ENCODE results near the gene SFXN2. TPM values are rescaled to one million over a fixed set of nuclear protein-coding genes. Genes with fewer than 3 reads are reported as not detected.

The SFXN2 gene
- total RNA-seq, 4 donors from 2014 or later: 1.2 to 4.0 (median 2.9) TPM

DNA sequence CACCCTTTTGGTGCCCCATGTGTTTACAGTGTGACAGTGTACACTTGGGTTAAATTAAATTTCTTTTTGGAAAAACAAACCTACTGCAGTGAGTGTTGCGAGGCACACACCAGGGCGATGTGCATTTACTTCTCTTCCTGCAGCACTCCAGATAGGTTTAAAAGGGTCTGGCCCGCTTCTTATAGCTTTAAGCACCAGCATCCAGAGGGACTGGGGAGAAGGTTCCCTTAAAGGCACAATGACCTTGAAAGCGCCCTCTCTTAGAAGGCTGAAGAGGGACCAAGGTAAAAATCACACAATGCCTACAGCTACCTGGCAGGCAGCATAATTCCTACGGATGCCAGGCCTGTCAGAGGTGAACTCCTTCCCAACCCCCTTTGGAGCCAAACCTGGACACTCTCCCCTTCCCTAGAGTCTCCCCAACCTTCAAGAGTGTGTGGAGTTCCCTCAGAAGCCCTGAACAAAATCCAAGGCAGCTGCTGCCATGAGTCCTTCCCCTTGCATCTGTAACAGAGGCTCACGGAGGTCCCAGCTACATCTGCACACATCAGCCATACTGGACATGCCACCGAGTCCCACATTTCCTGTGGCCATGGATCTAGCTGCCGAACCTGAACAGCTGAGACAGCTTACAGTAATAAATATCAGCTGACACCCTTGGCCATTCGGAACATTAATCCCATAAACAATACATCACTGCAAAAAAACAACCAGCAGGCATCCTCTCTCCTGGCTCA, 36.9 kb upstream of the SFXN2 start:
- Histone ChIP-seq H3K36me3 (peaks cover 0 to 14% (median 6%) of the 10 kb centered on the region in 4 donors), H3K9me3 (no peaks in the 10 kb centered on the region), H3K4me1 (peaks cover 65 to 70% (median 67%) of the 10 kb centered on the region in 4 donors), H3K27ac (replicated peaks in 1 of 4) (peak overlapping the region in 3 of 4 donors; percentile 34 to 67 (median 42)), H3K27me3 (no peaks in the 10 kb centered on the region), H3K4me3 (no peak overlapping the region)
- DNase-seq (ENCODE audit: extremely low spot score): no peak
- intact Hi-C loops (cut with DNase I): no loop called here
- TF ChIP-seq POLR2A (IDR thresholded peaks at IDR 0.05; ENCODE audit: low read depth): no peak
- TF ChIP-seq, protein P1, sequence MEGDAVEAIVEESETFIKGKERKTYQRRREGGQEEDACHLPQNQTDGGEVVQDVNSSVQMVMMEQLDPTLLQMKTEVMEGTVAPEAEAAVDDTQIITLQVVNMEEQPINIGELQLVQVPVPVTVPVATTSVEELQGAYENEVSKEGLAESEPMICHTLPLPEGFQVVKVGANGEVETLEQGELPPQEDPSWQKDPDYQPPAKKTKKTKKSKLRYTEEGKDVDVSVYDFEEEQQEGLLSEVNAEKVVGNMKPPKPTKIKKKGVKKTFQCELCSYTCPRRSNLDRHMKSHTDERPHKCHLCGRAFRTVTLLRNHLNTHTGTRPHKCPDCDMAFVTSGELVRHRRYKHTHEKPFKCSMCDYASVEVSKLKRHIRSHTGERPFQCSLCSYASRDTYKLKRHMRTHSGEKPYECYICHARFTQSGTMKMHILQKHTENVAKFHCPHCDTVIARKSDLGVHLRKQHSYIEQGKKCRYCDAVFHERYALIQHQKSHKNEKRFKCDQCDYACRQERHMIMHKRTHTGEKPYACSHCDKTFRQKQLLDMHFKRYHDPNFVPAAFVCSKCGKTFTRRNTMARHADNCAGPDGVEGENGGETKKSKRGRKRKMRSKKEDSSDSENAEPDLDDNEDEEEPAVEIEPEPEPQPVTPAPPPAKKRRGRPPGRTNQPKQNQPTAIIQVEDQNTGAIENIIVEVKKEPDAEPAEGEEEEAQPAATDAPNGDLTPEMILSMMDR (IDR thresholded peaks at IDR 0.05): no peak
- TF ChIP-seq POLR2AphosphoS5 (IDR thresholded peaks at IDR 0.05): no peak
- TF ChIP-seq EP300 (IDR thresholded peaks at IDR 0.05): no peak
- 69% methylated on average over 8 of the region's 9 CpGs for WGBS

DNA sequence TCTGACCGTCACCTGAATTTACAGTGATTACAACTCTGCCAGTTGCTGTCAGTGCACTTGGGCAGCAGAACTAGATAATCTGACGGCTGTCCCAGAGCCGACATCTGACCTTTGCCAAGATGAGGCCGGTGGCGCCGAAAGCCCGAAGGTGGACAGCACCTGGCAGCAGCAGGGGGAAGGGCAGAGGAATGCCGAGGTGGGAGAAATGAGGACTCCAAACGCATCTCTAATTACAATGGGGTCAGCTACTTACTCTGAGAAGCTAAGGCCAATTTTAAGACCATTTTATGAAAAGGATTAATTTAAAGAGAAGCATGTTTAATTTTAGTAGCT, 36.4 kb upstream of the SFXN2 start:
- H3K4me1 ChIP-seq: peaks cover 60 to 65% (median 63%) of the 10 kb centered on the region in 4 donors
- H3K36me3 ChIP-seq: peaks cover 0 to 14% (median 9%) of the 10 kb centered on the region in 4 donors
- H3K4me3 ChIP-seq: no peak overlapping the region
- no peak for DNase-seq (ENCODE audit: extremely low spot score)
- no peak overlapping the region for H3K27ac ChIP-seq (replicated peaks in 1 of 4)
- H3K27me3 ChIP-seq: no peaks in the 10 kb centered on the region
- 83% methylated on average over 9 of the region's 9 CpGs for WGBS
- intact Hi-C loops (cut with DNase I): no loop called here
- no peaks in the 10 kb centered on the region for H3K9me3 ChIP-seq
- TF ChIP-seq POLR2A (IDR thresholded peaks at IDR 0.05; ENCODE audit: low read depth) (no peak), POLR2AphosphoS5 (IDR thresholded peaks at IDR 0.05) (no peak), EP300 (IDR thresholded peaks at IDR 0.05) (no peak)
- TF ChIP-seq, protein P1 (IDR thresholded peaks at IDR 0.05): no peak

DNA sequence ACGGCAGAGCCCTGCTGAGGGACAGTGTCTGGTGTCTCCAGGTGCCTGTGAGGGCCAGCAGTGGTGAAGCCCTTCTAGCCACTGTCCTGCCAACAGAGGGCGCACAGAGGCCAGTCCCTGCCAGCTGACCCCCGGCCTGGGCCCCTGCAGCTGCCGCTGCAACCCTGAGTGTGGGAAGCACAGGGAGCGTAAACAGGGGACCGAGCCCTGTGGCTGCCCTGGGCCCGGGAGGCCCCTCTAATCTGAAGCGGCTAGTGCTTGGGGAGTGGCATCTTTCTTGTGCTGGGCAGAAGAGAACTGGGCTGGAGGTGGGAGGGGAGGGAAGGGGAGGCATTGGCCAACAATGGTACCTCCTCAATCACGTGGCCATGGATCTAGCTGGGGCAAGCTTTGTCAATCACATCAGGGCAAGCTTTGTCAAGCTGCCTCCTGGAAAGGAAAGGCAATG, 35.6 kb upstream of the SFXN2 start:
- 32% methylated on average over 5 of the region's 9 CpGs for WGBS
- TF ChIP-seq, protein P1 (IDR thresholded peaks at IDR 0.05): peak; percentile 43 to 63 (median 47)
- no peak for TF ChIP-seq EP300 (IDR thresholded peaks at IDR 0.05)
- no peak for TF ChIP-seq POLR2A (IDR thresholded peaks at IDR 0.05; ENCODE audit: low read depth)
- peak in 1 of 2 donors; percentile 5 for TF ChIP-seq POLR2AphosphoS5 (IDR thresholded peaks at IDR 0.05)
- DNase-seq (ENCODE audit: extremely low spot score): no peak
- peaks cover 52 to 57% (median 55%) of the 10 kb centered on the region in 4 donors for H3K4me1 ChIP-seq
- H3K36me3 ChIP-seq: peaks cover 0 to 21% (median 11%) of the 10 kb centered on the region in 4 donors
- H3K9me3 ChIP-seq: no peaks in the 10 kb centered on the region
- H3K27ac ChIP-seq (replicated peaks in 1 of 4): peak overlapping the region in 1 of 4 donors; percentile 1
- intact Hi-C loops (cut with DNase I): no loop called here
- no peaks in the 10 kb centered on the region for H3K27me3 ChIP-seq
- H3K4me3 ChIP-seq: peak overlapping the region in 2 of 4 donors; percentile 9 to 27

DNA sequence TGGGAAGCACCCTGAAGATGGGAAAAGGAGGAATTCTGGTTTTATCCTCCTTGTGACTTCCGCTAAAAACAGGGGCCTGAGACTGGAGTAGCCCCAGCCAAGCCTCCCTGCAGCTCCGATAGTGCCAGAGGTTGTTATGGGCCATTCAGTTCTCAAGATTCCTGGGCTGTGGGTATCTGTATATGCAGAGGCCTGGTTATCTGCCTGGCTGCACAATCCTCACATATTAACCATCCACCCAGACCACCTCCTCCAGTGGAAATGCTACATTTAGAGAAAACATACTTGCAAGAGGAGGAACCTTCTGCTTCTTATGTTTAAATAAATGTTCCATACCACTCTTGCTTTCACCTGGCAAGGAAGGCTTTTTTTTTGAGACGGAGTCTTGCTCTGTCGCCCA, 34.8 kb upstream of the SFXN2 start:
- no peak overlapping the region for H3K27ac ChIP-seq (replicated peaks in 1 of 4)
- TF ChIP-seq POLR2A (IDR thresholded peaks at IDR 0.05; ENCODE audit: low read depth) (no peak), POLR2AphosphoS5 (IDR thresholded peaks at IDR 0.05) (no peak), EP300 (IDR thresholded peaks at IDR 0.05) (no peak)
- TF ChIP-seq, protein P1 (IDR thresholded peaks at IDR 0.05): no peak
- DNase-seq (ENCODE audit: extremely low spot score): no peak
- H3K4me1 ChIP-seq: peaks cover 44 to 50% (median 48%) of the 10 kb centered on the region in 4 donors
- no peak overlapping the region for H3K4me3 ChIP-seq
- H3K9me3 ChIP-seq: no peaks in the 10 kb centered on the region
- WGBS: 98% methylated on average over 4 of the region's 4 CpGs
- intact Hi-C loops (cut with DNase I): no loop called here
- no peaks in the 10 kb centered on the region for H3K27me3 ChIP-seq
- H3K36me3 ChIP-seq: peaks cover 0 to 28% (median 16%) of the 10 kb centered on the region in 4 donors
